GM18861 (cell line): ENCODE measurements around the gene SEPHS1.

Source experiments
- ATAC-seq: cut with Tn5 transposase; IDR thresholded peaks from one replicate; pipeline ENCODE4 v1.9.1; 2021; ENCODE audit not compliant: unreplicated experiment

SEPHS1 gene

DNA sequence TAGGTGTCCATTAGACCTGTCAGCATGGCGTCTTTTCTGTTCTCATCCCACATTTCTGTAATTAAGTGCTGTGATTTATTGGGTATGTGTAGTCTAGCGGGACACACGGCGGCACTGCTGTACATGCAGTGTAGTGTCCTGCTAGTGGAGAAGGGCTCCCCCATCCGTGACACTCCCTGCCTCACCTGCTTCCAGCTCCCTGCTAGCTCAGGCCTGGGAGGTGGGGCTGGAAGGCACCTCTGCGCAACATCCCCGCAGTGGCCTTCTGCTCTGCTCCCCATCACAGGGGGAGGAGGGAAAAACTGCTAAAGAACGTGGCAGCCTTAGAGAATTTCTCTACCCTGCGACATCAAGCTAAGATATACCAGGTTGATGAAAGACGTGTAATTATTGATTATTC, 19.5 kb downstream of the SEPHS1 start:
- ATAC-seq = no peak

DNA sequence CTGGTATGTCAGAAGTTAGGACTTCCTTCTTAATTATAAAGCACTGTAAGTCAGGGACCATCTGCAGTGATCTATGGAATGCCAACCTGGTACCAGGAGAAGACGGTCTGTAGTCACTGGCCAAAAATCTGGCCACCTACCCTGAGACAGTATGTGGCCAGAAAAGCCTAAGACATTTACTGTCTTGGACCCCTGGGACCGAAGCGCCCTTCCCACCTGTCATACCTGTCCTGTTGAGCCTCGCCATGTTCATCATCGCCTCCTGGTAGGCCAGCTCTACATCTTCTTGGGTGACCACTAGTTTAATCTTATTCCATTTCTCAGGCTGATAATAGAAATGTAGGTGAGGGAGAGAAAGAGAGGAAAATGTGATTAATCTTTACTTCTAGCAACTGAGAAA, 20.0 kb downstream of the SEPHS1 start:
- ATAC-seq = no peak

DNA sequence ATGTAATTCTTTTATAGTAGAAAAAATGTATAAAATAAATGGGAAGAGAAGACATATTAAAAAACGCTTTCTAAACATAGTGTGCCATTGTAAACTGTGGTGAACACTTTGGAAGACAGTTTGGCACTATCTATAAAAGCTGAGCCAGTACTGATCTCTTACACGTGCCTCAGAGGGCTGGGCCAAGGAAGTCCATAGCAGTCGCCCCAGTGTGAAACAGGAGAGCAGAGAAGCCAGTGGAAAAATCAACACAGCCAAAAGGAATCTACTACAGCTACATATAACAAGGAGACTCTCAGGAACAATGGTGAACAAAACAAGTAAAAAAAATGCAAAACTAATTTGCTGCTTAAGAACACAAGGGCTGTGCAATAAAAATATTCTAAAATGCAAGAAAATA, 20.6 kb downstream of the SEPHS1 start:
- ATAC-seq = no peak

DNA sequence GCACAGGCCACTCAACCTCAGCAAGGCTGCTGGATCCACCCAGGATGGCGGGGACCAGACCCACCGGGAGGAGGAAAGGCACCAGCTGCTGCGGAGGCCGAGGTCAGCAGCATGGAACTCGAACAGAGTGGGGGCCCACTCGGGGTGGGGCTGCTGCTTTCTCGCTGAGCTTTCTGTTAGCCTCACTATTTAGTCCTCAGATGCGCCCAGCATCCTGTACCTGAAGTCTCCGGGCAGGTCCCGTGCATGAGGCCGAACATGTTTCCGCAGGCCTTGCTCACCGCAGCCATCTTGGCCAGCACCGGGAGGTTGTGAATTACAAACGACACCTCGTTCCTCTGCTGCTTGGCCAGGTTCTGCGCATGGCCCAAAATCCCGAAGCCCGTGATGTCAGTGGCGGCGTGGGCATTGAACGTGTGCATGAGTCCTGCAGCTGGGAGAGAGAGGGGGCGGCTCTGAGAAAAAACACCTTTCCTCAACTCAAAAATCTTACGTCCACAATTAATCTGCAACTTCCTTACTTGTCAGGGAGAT, 25.4 kb downstream of the SEPHS1 start:
- no peak for ATAC-seq

DNA sequence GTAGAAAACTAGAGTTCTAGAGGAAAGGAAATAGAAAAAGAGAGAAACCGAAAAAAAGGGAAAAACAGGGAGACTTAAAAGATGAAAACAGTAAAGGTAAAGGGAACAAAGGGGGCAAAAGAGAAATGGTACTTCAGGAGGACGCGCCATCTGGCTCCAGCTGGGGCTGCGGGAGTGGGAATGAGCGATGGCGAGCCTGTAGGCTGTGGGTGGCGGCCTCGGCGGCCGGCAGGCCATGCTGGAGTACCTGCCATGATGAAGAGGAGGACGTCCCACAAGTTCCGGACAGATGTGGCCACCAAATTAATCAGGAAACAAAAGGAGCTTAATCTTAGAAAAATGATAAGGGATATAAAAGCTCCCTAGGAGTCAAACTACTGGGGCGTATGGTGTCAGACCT, 26.5 kb downstream of the SEPHS1 start:
- ATAC-seq = no peak

DNA sequence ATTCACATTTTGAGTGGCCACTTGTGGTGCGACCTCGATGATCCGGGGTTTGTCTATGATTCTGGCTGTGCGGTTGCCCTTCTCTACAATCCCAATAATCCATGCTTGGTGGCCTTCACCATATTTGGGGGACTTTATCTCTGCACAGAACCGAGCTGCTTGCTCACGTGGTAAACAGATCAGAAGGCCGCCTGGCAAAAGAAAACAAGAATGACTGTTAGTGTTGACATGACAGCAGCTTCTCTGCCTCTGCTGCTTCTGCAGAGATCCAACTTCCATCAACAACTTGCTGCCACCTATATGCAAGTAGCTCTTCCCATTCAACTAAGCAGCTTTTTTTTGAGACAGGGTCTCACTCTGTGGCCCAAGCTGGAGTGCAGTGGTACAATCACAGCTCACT, 28.9 kb downstream of the SEPHS1 start:
- ATAC-seq = no peak

DNA sequence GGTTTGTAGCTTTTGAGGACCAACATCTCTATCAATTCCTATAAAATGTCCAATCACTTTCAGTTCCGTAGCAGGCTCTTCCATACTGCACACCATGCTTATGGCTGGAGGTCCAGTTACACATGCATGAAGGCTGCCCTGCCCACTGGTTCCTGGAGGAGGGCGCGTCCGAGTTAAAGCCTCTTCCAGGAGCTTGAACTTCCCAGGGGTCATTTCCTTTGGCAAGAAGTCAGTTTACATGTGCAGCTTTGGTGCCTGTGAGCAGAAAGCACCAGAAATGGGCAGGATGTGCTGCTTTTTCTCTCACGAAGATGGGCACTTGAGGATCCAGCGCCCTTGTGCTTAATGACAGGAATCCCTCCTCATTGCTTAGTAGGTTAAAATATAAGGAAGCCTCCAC, 30.6 kb downstream of the SEPHS1 start:
- no peak for ATAC-seq

DNA sequence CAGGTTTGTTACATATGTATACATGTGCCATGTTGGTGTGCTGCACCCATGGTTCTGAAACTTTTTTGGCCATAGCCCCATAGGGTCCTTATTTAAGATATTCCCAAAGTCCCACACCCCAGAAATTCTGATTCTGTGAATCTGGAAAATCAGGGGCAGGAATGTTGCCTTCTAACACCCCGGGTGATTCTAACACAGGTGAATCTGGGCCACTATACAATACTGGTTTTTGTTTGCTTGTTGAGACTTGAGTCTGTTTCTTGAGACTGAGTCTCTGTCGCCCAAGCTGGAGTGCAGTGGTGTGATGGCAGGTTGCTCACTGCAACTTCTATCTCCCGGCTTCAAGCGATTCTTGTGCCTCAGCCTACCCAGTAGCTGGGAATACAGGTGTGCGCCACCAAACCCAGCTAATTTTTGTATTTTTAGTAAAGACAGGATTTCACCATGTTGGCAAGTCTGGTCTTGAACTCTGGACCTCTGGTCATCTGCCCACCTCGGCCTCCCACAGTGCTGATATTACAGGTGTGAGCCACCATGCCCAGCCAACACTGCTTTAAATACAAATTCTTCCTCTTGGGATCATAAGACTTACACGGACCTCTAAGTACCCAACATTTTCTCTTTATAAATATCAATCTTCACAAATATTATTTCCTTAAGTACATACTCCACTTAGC, 31.3 kb downstream of the SEPHS1 start:
- no peak for ATAC-seq

DNA sequence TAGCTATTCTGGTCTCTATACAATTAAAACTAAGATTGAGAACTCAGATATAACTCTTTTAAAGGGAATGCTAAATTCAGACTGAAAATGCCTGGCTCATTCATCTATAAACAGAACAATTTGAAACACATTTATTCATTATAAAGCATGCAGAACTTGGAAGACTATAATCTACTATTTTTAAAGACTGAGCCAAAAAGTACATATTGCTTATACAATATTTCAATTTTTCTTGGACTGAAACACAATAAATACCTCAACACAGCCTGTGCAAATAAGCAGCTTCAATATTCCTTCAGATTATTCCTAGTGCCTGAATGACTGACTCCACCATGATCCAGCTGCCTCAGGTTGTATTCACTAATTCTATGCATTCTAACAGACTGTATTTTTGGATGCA, 32.7 kb downstream of the SEPHS1 start:
- ATAC-seq = no peak

DNA sequence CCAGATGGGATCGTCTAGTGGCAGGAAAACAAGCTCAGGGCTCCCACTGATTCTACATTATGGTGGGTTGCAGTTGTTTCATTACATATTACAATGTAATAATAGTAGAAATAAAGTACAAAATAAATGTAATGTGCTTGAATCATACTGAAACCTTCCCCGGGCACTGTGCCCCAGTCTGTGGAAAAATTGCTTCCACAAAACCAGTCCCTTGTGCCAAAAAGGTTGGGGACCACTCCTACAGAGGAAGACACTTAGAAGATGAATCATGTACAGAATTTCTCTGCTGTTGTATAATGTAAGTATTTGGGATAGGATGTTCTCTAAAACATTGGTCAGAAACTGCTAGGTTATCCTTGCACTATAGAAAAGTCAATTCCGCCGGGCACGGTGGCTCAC, 36.9 kb downstream of the SEPHS1 start:
- no peak for ATAC-seq

DNA sequence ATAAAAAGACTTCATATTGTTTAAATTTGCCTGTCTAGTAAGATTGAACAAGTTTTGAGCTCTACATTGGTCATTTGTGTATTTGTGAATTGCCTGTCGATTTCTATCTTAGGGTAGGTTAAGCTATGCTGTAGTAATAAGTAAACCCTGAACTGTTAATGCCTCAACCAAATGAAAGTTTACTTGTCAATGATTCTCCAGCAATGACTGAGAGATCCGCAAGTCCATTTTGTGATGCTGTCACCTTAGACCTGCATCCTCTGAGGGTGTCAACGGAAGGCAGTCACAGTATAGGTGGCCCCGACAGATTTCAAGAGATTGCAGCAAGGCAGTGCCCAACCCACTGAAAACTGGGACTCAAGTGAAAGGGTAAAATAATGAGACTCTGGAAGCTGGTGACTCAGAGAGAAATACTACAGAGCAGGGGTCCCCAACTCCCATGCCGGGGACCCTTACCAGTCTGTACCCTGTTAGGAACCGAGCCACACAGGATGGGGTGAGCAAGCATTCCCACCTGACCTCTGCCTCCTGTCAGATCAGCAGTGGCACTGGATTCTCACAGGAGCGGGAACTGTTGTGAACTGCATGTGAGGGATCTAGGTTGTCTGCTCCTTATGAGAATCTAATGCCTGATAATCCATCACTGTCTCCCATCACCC, 37.4 kb downstream of the SEPHS1 start:
- no peak for ATAC-seq

DNA sequence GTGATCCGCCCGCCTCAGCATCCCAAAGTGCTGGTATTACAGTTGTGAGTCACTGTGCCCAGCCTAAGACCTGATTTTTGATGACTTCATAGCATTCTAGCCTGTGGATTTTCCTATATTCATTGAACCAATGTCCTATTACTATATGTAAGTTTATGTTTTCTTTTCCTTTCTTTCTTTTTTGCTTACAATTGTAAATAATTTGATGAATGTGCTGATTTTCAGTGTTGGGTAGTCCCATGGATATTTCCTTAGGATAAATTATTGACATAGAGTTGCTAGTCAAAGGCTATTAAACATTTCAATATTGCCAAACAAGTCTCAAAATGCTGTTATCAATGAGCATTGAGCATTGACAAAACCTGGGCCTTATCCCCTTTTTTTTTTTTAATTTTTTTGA, 38.3 kb downstream of the SEPHS1 start:
- no peak for ATAC-seq

DNA sequence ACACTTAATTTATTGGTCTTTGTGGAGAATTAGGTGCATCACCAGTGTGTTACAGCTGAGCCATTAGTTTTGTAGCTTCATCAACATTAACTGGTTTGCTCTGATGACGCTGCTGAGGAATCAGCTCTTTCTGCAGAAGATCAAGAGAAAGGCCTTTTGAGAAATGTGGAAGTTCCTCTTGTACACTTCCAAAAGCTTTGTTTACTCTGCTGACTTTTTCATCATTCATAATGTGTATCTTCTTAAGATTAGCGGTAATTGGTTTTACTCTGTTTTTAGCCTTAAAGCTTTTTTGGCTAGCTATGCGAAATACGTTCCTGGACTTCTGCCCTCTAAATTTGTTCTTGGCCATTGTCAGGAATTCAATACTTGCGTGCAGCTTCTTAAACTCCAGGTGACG, 40.0 kb downstream of the SEPHS1 start:
- no peak for ATAC-seq

DNA sequence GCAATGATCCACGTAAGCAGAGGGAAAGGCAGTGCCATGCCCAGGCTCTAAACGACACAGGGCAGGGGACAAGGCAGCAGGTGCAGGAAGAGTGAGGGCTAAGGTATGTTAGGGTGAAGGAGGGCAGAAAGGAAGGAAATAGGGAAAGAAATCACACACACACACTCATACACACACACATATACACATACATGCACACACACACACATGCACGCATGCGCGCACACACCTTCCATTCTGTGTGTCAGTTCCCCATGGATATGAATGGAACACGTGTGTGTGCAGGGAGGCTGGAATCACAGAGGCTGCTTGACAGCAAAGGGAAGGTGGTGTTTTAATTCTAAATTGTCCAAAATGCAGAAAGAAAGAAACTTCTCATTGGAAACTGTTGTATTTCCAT, 42.0 kb downstream of the SEPHS1 start:
- ATAC-seq = no peak

DNA sequence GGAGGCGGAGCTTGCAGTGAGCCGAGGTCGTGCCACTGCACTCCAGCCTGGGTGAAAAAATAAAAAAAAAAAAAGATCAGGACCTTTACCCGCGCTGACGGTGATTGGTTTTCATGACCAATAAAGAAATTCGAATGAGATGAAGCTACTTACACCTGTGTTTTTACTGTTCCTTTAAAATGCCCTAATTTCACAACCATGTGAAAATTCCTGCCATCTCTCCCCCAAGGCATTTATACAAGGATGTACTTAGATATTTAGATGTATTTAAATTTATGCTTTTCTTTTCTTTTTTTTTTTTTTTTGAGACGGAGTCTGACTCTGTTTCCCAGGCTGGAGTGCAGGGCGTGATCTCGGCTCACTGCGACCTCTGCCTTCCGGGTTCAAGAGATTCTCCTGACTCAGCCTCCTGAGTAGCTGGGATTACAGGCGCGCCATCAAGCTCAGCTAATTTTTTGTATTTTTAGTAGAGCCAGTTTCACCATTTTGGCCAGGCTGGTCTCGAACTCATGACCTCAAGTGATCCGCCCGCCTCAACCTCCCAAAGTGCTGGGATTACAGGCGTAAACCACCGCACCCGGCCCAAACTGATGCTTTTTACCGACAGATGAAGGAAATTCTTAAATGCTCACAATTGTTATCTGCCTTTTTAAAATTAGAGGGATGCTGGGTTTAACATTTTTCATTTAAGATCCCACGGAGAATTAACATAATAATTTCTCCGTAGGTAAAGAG, 45.1 kb downstream of the SEPHS1 start:
- ATAC-seq = no peak

DNA sequence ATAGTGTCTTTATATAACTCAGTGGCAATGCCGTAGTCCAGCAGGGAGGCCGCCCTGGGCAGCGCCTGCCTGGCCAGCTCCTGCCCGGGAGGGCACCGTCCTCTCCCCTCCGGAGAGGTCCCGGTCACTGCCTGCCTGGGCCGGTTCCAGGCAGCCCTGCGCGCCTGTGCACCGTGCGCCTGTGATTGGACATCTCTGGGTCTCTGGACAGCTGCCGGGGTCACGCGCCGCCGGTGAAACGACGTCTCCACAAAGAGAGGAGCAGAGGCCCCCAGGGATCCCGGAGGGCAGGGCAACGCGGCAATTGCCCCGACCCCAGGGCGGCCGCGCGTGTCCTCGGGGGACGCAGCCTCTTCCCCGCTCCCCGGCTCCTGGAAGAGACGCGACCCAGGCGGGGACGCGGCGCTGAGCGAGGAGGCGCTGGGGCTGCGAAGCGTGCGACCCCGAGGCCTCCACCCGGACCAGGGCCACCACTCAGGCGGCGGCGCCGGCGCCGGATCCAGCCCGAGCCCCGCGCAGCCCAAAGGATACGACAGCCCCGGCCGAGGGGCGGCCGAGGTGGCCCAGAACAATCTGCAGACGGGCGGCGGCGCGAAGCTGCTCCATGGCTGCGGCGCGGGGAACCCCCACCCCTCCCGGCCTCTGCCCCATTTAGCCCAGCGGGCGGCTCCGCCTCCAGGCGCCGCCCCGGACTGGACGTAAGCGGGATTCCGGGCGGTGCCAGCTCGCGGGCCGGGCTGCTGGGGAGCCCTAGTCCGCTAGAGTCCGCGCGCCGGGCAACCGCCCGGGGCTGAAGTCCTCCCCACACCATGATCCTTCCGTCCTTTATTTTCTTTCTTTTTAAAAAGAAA, 48.4 kb downstream of the SEPHS1 start, which contains the start of gene PHYH:
Gene PHYH, minus strand, starts transcription at position 628 of the 851 bp plus-strand sequence. Its CDS starts 22 bp downstream, at position 606.
- ATAC-seq = peak; percentile 67

DNA sequence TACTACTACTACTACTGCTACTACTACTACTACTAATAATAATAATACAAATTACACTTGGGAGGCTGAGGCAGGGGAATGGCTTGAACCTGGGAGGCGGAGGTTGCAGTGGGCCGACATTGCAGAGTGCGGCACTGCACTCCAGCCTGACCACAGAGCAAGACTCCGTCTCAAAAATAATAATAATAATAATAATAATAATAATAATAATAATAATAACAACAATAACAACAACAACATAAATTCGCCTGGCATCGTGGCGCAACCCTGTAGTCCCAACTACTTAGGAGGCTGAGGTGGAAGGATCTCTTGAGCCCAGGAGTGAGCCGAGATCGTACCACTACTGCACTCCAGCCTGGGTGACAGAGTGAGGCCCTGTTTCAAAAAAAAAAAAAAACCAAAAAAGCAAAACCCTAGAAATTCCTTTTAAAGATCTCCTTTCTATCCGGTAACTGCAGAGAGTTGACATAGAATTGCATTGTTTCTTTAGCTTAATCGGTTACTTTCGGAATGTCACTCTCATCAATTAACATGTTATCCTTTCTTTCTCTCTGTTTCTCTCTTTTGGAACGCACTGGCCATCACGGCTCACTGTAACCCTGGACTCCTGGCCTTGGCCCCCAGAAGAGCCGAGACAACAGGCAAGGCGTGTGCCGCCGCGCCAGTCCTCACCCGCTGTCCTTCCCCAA, 49.2 kb downstream of the SEPHS1 start:
- no peak for ATAC-seq

DNA sequence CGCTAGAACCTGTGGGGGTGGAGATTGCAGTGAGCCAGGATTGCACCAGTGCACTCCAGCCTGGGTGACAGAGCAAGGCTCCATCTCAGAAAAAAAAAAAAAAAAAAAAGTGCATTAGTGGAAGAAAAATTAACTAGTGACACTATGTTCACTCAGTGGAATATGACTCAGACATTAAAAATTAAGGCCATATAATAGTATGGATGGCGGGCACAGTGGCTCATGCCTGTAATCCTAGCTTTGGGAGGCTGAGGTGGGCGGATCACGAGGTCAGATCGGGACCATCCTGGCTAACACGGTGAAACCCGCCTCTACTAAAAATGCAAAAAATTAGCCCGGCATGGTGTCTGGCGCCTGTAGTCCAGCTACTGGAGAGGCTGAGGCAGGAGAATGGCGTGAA, 51.6 kb downstream of the SEPHS1 start:
- ATAC-seq = no peak

DNA sequence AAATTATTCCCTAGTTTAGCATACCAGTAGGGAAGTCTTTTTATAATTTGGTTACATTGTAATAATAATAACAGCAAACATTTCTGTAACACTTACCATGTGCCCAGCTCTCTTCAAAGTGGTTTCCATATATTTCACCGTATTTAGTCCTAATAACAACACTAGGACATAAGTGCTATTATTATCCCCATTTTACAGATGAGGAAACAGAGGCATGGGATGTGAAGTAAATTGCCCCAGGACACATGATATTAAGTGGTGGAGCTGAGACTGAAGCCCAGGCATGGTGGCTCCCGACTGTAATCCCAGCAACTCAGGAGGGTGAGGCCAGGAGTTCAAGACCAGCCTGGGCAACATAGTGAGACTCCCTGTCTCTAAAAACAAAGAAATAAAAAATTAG, 53.3 kb downstream of the SEPHS1 start:
- ATAC-seq = no peak
